T-helper 2 cell (primary cell): Measurements from ENCODE around the gene PAX8.
A peak's percentile ranks its signal among the peaks of the same experiment; 100 is the strongest.
"Not testable (repeated sequence)": the region's sequence is repeated elsewhere in the genome, so short reads cannot be mapped to it uniquely, and the experiment has no call there.

Source experiments
- DNase-seq, 5 experiments: peaks; one replicate each; pipeline versions ENCODE4 v3.0.0 to v3.0.0-alpha.2; 2012 to 2022

PAX8 gene

DNA sequence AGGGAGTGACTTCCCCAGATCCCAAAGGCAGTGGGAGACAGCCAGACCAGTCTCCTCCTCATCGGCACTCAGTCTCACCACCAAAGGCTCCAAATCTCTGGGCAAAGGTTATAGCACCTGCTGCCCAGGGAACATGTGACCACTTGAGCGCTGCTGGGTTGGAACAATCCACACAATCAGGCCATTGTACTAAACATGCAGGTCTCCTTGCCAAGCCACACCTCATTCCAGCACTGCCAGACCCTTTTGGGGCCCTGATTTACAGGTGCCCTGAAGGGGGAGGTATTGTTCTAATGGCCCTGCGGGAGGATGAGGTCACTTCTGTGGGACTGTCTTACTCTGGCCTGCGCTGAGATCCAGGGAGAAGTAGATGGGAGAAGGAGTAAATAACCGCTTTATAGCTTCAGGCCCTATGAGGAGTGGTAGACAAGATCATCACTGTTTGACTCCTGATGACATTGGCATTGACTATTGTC lies 10.0 kb upstream of the PAX8 start:
- DNase-seq, result not testable (repeated sequence)

DNA sequence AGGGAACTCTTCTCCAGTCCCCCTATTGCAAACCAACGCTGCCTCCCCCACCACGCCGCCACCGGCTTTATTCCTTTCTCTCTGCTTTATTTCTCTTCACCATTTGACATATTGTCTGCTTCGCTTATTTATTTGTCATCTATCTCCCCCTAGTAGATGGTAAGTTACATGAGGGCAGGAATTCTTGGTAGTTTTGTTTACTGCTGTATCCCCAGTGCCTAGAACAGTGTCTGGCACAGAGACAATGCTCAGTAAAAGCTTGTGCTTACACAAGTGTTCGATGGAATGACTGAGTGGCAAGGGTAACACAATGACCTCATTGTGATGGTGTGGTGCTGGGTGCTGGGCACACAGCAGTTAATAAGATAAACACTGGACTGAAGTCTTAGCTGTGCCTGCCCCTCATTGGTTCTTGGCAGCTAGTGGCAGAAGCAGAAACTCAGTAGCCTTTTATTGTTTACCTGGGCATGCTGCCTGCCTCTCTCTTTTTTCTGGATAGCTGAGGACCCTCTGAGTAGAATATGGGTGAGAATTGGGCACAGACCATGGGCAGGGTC lies 9.5 kb upstream of the PAX8 start:
- not testable (repeated sequence) for DNase-seq

DNA sequence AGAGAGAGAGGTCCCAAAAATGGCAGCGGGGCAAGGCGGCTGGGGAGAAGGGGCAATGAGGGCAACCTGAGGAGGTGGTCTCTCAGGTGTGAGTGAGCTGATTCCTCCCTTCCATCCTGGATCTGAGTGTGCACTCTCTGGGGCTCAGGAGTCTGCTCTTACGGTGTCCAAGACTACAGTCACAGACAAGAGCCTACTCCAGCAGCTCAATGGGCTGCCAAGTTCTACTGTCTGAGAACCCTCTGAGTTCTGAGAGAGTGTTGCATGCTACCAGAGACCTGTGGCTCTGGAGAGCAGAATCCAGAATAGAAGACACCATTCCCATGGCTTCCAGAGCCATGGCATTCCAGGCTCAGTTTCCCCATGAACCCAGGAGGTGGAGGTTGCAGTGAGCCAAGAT lies 7.1 kb upstream of the PAX8 start:
- DNase-seq, result no peak

DNA sequence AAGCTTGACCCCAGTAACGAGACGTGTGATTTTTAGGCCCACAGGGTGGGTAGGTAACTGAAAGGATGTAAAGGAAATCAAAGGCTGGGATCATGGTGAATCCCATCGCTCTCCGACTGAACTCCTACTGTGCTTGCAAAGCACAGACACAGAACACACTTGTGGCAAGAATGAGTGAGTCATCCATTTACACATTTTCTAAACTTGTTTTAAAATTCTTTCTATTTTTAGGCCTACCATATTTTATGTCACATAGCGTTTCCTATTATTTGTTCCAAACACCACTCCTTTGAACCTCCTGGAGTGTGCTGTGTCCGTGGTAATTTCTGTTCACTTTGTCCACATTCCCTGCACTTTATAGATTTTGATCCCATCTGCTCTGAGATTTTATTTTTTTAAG lies 6.3 kb upstream of the PAX8 start:
- not testable (repeated sequence) for DNase-seq

DNA sequence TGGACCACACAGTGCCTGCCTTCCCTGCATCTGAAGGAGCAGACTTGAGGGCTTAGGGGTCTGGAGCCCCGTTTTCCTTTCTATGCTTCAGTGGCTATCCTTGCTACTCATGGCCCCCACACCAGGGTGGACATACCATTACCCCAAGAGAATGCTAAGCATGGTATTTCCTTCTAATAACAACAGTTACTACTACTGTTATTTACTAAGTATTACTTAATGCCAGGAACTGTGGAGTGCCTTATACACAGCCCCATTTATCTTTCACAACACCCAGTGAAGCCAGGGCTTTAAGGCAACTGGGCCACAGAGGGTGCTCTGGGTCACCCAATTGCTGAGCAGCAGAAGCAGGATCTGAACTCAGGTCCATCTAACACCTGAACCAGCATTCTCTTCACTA lies 5.8 kb upstream of the PAX8 start:
- no peak for DNase-seq

DNA sequence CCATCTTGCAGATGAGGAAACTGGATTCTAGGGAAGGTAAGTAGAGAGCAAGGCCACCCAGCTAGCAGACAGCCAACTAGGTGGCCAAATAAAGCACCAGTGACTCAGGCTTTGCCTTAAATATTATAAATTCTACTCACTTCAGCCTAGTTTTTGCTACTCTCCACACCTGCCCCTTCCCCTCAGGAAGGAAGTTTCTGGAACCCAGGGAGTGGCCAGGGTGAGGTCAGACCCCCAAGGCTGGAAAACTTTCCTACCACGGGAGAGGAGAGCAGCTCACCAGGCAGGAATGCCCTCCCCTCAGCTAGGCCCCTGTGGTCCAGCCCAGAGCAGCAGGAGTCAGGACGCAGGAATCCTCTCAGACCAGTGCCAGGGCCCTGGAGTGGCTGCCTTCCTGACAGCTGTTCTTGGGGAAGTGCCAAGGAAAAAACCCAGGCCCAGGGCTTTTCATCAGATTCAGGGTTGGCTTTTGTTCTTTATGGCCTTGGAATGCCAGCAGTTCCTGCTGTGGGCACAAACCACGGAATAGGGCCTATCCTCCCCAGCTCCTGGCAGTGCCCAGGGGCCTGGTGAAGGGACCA lies 5.1 kb upstream of the PAX8 start:
- DNase-seq, result no peak

DNA sequence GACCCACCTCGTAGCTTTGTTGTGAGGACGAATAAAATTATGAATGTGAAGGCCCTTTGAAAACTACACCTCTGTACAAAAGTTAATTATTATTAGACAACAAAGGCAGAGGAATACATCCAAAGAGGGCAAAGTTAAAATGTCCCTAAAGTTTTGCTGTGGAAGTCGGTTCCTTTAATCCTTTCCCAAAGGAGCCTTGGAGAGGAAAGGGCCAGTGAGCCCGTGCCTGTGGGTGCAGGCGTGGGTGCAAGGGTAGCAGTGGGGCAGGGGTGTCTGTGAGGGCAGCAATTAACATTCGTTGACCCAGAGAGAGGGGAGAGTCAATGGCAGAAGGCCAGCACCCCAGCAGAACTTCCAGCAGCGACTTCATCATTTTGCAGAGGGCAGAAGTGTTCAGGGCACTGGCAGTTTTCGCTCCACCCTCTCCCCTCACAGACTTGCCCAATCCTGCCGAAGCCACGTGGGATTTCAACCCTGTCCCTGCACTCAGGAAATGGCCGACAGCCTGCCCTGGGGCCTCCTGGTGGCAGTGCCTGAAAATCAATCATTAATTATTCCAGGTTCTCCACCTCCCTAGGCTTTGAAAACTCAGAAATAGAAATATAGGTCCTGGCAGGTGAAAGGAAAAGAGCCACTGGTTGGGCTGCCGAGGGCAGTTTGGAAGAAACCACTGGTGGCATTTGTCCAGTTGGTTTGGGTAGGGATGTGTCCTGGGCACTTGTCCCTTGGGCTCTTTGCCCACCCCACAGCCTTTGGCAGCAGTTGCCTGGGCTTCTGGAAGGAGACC lies 4.2 kb upstream of the PAX8 start:
- no peak for DNase-seq

DNA sequence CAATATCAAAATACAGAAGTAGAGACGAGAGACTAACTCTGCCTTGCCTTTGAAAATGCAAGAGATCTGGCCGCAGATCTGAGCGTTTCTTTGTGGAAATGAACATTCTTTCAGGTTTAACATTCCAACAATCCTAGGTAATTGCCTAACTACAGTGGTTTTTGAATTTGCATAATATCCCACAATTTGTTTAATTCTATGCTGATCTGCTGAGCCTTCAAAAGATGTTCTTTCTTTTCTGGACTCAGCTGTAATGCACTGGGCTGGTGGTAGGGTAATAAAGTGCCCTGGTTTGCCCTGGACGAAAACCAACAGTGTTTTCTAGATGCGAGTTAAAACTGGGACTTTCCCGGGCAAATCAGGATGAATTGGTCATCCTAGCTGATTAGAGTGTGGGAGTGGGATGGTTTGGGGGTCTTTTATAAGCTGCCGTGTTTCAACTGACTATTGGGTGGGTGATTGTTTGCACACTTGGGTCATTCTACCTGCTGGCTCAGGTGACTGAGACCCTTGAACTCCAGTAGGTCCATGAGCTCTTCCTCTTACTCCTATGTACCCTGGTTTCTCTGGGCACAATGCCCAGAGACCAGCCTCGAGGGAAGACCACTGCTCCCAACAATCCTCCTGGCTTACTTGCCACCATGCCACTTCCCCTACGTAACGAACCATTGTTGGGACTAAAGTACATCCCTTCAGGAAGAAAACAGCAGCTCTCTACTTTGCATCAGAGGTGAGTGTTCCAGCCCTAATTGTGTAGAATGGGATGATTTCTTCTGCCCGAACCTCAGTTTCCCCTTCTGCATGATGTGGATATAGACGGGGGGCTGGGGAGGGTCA lies 3.4 kb upstream of the PAX8 start:
- no peak for DNase-seq

DNA sequence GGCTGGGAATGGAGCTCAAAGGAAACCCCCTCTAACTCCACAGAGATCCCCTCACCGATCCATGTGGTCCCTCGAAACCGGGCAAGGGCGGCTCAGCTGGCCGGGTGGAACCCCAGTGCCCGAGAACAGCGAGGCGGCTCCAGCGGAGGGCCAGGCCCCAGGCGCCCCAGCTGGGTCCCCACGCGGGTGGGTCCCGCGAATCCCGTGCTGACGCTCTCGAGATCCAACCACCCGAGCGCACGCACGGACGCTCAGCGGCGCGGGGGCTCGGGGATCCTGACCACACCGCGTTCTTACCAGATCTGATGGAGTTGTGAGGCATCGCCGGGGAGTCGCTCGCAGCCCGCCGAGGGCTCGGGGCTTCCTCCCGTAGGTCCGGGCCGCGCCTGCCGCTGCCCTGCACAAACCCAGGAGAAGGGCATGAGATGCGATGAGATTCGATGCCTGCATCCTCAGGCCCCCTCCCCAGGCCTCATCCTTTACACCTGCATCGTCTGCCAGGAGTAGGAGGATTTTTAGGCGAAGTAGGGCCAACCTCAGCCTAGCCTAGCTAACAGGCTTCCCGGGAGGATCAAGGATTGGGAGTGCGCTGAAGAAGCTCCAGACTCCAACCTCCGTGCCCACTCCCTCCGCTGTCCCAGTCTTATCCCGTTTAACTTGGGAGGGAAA lies 514 bp downstream of the PAX8 start:
- DNase-seq, result no peak

DNA sequence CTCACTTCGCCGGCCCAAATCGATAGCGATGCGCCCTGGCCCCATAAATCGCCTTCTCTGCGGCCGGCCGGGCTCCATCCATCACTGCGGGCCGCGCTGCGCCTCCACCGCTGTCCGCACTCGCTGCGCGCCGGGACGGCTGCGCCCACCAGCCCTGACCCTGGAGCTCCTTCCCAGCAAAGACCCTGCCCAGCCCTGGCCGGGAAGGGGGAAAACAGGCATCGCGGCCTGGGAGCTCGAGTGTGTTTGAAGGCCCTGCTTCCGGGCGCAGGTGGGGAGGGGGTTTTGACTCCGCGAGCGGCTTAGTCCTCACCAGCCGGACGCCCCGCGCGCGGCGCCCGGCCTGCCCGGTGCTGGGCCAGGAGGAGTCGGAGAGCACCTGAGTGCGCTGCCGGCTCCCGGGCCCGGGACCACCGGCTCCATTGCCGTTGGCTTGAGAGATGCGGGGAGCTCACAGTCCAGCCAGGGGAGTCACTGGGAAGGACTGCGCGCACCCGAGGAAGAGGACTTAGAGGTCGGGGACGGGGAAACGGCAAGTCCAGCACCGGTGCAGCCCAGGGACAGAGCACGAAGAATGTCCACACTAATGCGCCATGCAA lies 1.1 kb downstream of the PAX8 start:
- DNase-seq, result no peak

DNA sequence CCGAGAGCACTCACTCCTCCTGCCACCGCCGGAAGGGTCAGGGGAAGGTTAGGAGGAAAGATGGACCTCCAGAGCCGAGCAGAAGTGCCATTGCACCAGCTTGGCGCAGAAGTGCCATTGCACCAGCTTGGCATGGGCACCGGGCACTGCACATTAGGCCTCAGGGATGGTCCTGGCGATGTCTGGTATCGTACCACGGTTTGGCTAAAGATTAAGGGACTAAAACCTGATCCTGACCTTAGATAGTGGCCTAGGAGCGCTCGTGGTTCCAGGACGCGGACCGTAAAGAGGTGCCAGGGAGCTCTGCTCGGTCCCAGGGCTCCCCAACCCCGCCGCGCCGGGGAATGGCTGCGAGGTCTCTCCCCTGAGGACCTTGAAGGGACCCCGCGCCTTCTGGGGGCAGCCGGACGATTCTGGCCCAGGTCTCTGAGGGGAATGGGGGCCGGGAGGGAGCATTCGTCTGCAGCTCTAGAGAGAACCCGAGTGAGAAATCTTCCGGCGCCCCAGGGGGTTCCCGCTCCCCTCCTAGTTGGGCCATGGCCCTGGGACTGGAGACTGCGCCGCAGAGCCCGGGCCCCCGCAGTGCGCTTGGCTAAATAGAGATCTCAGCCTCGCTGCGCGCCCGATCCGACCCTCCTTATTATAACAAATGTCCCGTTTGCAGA lies 1.8 kb downstream of the PAX8 start:
- DNase-seq, result no peak

DNA sequence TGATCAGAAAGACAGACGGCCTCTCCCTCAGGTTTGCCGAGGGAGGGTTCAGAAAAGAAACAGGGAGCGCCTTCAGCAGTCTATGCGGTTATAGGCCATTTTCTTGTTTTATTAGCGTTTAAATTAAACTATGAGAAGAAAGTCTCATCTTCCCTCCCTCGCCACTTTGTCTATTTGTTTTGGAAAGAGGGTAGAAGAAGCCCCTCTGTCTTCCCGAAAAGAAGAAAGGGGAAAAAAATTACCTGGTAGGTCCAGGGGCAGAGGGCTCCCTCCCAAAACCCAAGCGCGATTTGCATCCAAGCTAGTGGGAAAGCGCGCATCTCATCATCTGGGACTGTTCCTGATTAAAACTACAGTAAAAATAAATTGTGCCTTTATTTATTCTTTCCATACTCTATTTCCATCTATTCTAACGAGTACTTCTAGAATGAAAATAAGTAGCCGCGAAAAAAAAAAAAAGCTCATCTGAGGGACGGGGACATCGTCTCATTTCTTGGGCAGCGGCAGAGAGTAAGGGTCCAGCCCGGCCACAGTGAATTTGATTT lies 2.4 kb downstream of the PAX8 start:
- no peak for DNase-seq

DNA sequence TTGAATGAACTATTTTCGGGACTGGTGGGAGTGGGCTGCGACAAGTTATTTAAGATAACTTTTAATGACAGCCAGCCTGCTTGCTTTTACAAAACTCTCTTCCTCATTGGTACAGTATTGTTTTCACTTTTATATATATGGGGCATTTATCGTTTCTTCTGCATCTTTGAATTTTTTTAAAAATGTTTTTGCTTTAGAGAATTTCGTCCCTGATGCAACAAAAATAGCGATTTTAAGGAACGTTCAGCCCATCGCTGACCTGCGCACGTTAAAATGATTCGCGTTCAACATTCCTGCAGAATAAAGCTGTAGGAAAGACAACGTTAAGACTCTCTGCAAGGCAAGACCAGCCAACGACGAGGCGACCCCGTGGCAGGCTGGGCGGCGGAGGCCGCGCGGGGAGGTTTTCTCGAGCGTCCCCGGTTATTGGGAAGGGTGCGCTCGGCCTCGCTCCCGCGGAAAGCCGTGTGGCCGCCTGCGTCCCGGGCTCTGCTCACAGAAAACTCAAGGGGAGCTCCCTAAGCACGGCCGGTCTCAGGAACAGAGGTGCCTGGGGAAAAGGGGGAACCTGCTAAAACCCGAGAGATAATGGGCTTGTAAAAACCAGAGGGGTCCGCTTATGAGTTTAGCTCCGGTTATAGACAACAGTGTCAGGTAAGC lies 3.0 kb downstream of the PAX8 start:
- no peak for DNase-seq

DNA sequence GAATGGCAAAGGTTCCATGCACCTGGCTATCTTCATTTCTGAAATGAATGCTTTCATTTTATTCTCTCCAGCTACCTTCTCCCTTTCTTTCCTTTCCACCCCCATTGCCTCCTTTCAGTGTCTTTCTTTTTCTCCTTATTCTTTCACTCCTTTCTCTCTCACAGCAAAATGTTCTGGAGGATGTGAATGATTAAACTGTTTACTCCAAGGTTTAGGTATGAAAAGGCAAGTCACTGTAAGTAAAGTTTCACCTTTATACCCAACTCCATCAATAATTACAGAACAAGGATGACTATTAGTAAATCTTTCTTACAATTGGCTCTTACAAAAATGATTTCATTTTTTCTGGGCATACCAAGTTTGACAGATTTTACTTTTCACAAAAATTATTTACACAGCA lies 4.3 kb downstream of the PAX8 start:
- no peak for DNase-seq

DNA sequence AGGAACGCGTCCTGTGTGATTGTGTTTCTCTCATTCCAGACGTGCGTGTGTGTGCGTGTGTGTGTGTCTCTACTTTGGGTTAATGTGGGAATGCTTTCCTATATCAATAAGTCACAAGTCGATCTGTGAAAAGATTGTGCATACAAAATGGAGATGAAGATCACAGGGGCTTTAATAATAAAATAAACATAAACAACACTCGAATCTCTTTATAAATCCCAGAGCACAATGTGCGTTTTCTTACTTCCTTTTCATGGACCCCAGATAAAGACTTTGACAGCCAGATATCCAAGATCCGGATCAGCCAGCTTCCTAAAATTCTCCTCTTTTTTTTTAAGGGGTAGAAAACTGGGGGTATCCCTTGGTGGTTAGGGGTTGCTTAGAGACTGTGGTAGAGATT lies 4.7 kb downstream of the PAX8 start:
- no peak for DNase-seq

DNA sequence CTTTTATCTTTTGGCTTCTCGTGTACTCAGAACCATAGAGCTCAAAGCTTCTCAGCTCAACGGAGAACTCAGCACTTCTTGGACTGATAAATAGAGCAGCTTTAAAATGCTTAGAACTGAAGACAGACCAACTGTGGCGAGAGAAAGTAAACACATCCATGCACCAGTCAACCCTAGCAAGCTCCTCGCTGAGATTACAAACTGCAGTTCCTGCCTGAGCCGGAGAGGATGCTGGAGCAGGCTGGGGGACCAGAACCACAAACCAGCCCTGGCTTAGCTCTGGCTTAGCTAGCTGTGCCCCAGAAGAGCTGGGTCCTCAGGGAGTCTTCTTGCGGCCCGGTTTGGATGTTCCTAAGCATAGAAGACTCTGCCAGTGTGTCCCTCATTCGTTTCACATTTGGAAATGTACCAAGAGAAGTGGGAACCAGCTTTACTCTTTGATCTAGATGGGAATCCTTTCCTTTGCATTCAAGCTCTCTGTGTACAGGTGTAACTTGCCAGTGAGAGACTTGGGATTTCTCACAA lies 5.6 kb downstream of the PAX8 start:
- peak in 1 of 5 experiments; percentile 34 for DNase-seq

DNA sequence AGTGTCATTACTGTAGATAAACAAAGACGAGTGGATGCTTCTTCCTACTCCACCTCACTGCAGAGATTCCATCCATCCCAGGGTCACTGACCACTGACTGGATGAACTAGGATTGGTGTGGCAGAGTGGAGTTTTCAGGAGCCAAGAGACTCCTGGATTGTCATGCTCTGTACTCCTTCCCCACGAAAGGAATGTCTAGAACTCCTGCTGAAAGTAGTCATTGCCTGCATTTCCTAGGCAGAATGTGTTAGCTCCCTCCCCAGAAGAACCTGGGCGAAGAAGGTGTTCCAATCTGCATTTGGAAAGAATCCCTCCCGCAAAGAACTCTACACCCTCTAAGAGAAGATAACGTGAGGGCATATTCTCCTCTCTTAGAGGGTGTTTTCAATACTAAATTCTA lies 6.2 kb downstream of the PAX8 start:
- DNase-seq, result no peak

DNA sequence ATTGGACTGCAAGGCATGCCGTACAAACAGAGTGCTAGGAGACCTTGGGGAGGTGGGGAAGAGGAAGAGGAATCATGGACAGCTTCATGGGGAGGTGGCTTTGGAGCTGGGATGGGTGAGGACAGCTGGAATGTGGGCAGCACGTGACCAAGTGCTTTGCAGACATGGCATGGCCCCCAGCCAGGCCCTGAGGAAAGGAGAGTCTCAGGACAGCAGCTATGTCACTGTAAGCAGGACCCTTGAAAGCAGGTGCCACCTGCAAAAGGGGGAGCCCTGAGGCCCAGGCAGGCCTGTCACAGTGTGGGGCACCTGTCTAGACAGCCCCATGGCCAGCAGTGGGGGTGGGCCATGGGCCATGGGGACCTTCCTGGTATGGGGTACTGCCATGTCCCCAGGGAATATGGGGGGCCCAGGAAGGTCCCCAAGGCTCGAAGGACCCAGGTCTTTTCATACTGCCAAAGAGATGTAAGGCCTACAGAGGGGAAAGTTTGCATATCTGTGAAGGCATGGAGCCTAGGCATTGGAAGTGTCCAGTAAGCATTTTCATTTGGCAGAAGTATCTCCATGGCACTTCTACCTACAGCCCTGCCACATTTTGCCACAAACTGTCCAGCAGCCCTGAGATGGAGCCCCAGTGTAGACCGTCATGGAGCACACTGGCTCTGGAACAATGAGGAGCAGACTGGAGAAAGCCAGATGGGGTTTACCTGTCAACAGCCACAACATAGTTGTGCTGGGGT lies 9.9 kb downstream of the PAX8 start:
- DNase-seq, result no peak

DNA sequence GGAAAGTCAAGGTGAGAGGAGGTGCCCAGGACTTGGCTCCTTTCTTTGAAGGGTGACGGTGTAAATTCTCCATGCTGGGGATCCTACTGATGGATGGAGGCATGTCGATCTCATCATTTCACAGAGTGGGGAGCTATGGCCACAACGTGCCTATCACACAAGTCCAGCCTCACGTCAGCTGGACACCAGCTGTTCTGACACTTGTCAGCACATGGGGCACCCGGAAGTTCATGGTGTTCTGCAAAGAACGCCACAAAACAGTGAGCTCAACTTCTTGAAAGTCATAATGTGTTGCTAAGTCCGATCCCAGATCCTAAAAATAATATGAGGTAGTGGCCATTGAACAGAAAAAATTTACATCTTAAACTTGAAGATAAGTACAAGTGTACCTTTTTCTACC lies 12.3 kb downstream of the PAX8 start:
- DNase-seq, result no peak
